CD4-positive, alpha-beta memory T cell (primary cell): ENCODE measurements around the gene CIB4. TPM values are rescaled to one million over a fixed set of nuclear protein-coding genes. Genes with fewer than 3 reads are reported as not detected.

Experiments
- CTCF ChIA-PET: fragments of 350-600 bp; sonication (Branson Sonifier 250); formaldehyde crosslinking; loops from one replicate; lab custom pipeline; 2021; ENCODE audit warnings: inconsistent platforms; ENCODE audit not compliant: partially characterized antibody; lab: Charles Lee
- POLR2A ChIA-PET: fragments of 350-600 bp; sonication (Branson Sonifier 250); formaldehyde crosslinking; loops from one replicate; lab custom pipeline; 2021; ENCODE audit not compliant: partially characterized antibody; lab: Charles Lee
- DNase-seq, 5 donors: peaks; one replicate each; pipeline versions ENCODE4 v3.0.0 to v3.0.0-alpha.2; 2020 to 2022; ENCODE audit warnings: mixed read lengths in 1 of 5
- H3K27ac ChIP-seq: one replicate; pipeline ENCODE4 v1.7.0; 2013; ENCODE audit warnings: low read depth, low read length
- H3K27me3 ChIP-seq: 2 replicates; pipeline ENCODE4 v1.7.0; 2013; ENCODE audit warnings: mild to moderate bottlenecking, low read length, moderate library complexity; ENCODE audit not compliant: insufficient read depth
- H3K36me3 ChIP-seq: 2 replicates; pipeline ENCODE4 v1.7.0; 2013; ENCODE audit warnings: mild to moderate bottlenecking, low read length, moderate library complexity; ENCODE audit not compliant: insufficient read depth
- H3K4me1 ChIP-seq: 2 replicates; pipeline ENCODE4 v1.7.0; 2013; ENCODE audit warnings: mild to moderate bottlenecking, low read length, moderate library complexity; ENCODE audit not compliant: insufficient read depth
- H3K4me3 ChIP-seq, 2 donors: one replicate each; pipeline ENCODE4 v1.7.0; 2013; ENCODE audit warnings: low read length in 2 of 2, mild to moderate bottlenecking in 1 of 2
- H3K9me3 ChIP-seq, 2 donors: one replicate each; pipeline ENCODE4 v1.7.0; 2013; ENCODE audit warnings: low read length in 2 of 2, control low read depth in 1 of 2; ENCODE audit not compliant: control insufficient read depth in 1 of 2
- H3K27ac Mint-ChIP-seq, 7 donors: one replicate each; pipeline ENCODE4 v1.8.0; 2020 to 2021; ENCODE audit warnings: mixed read lengths in 7 of 7, mild to moderate bottlenecking in 6 of 7, inconsistent platforms in 3 of 7, moderate library complexity in 3 of 7
- H3K27me3 Mint-ChIP-seq, 2 donors: one replicate each; pipeline ENCODE4 v1.8.0; 2020 to 2021; ENCODE audit warnings: mixed read lengths in 2 of 2
- H3K36me3 Mint-ChIP-seq, 2 donors: one replicate each; pipeline ENCODE4 v1.8.0; 2020 to 2021; ENCODE audit warnings: mixed read lengths in 2 of 2, inconsistent platforms in 1 of 2, mild to moderate bottlenecking in 1 of 2
- H3K4me1 Mint-ChIP-seq, 4 donors: one replicate each; pipeline ENCODE4 v1.8.0; 2020 to 2021; ENCODE audit warnings: mixed read lengths in 4 of 4, mild to moderate bottlenecking in 1 of 4
- H3K4me3 Mint-ChIP-seq, 8 donors: one replicate each; pipeline ENCODE4 v1.8.0; 2020 to 2021; ENCODE audit warnings: mixed read lengths in 8 of 8, mild to moderate bottlenecking in 7 of 8, moderate library complexity in 6 of 8, inconsistent platforms in 3 of 8
- H3K9me3 Mint-ChIP-seq, 8 donors: one replicate each; pipeline ENCODE4 v1.8.0; 2020 to 2021; ENCODE audit warnings: mixed read lengths in 8 of 8, mild to moderate bottlenecking in 5 of 8, inconsistent platforms in 3 of 8, moderate library complexity in 1 of 8
- intact Hi-C: fragments of 100-400 bp; cut with micrococcal nuclease; formaldehyde crosslinking; loops from one replicate; pipeline ENCODE4 v1.15.1; 2023
- polyA plus RNA-seq, 2 donors: library from polyadenylated mRNA; unstranded; fragments of 300-500 nt; fragmentation: Illumina TruSeq; gene quantifications; one replicate each; pipeline ENCODE4 v1.2.3, GENCODE V29; 2021
- total RNA-seq, 2 experiments: library from RNA; stranded (reverse); gene quantifications; one replicate each; pipeline ENCODE4 v1.2.3, GENCODE V29; 2021

Gene CIB4
- total and polyA plus RNA-seq, 4 experiments from 2014 or later = not detected

GRCh38 chr2:26619521-26619951 lies 21.6 kb downstream of the CIB4 start:
- intact Hi-C loops = no loop called here
- peaks cover 0 to 5% (median 0%) of the 10 kb centered on the region in 8 donors for H3K9me3 Mint-ChIP-seq
- H3K27me3 Mint-ChIP-seq = peaks cover 13 to 19% of the 10 kb centered on the region in 2 donors
- H3K27ac Mint-ChIP-seq = no peak overlapping the region
- Histone ChIP-seq H3K36me3 (no peaks in the 10 kb centered on the region), H3K4me1 (no peaks in the 10 kb centered on the region), H3K9me3 (no peaks in the 10 kb centered on the region), H3K27me3 (no peaks in the 10 kb centered on the region), H3K27ac (no peak overlapping the region), H3K4me3 (no peak overlapping the region)
- POLR2A ChIA-PET = no interaction called here
- no peak for DNase-seq
- H3K36me3 Mint-ChIP-seq = no peaks in the 10 kb centered on the region
- no peak overlapping the region for H3K4me3 Mint-ChIP-seq
- H3K4me1 Mint-ChIP-seq = peaks cover 0 to 3% (median 0%) of the 10 kb centered on the region in 4 donors
- CTCF ChIA-PET = no interaction called here

- no peak overlapping the region for H3K27ac ChIP-seq
- intact Hi-C loops = no loop called here
- peaks cover 0 to 3% (median 0%) of the 10 kb centered on the region in 4 donors for H3K4me1 Mint-ChIP-seq
- H3K4me3 Mint-ChIP-seq = no peak overlapping the region
- no peak overlapping the region for H3K27ac Mint-ChIP-seq
- H3K9me3 Mint-ChIP-seq = peaks cover 0 to 5% (median 0%) of the 10 kb centered on the region in 8 donors
- peaks cover 13 to 19% of the 10 kb centered on the region in 2 donors for H3K27me3 Mint-ChIP-seq
- no peaks in the 10 kb centered on the region for H3K27me3 ChIP-seq
- no peaks in the 10 kb centered on the region for H3K9me3 ChIP-seq
- H3K4me1 ChIP-seq = no peaks in the 10 kb centered on the region
- POLR2A ChIA-PET = no interaction called here
- CTCF ChIA-PET = no interaction called here
- H3K36me3 Mint-ChIP-seq = no peaks in the 10 kb centered on the region
- DNase-seq = no peak
- H3K4me3 ChIP-seq = no peak overlapping the region
- no peaks in the 10 kb centered on the region for H3K36me3 ChIP-seq
Measured at GRCh38 chr2:26619096-26619495, 22.1 kb downstream of the CIB4 start.

- Mint-ChIP-seq H3K4me3 (no peak overlapping the region), H3K36me3 (no peaks in the 10 kb centered on the region), H3K27me3 (peaks cover 13 to 19% of the 10 kb centered on the region in 2 donors), H3K27ac (no peak overlapping the region), H3K4me1 (peaks cover 0 to 3% (median 0%) of the 10 kb centered on the region in 4 donors), H3K9me3 (peaks cover 0 to 5% (median 0%) of the 10 kb centered on the region in 8 donors)
- ChIA-PET CTCF (no interaction called here), POLR2A (no interaction called here)
- no peaks in the 10 kb centered on the region for H3K36me3 ChIP-seq
- H3K4me1 ChIP-seq = no peaks in the 10 kb centered on the region
- intact Hi-C loops = no loop called here
- H3K27ac ChIP-seq = no peak overlapping the region
- DNase-seq = no peak
- no peaks in the 10 kb centered on the region for H3K27me3 ChIP-seq
- H3K9me3 ChIP-seq = no peaks in the 10 kb centered on the region
- no peak overlapping the region for H3K4me3 ChIP-seq
Measured at GRCh38 chr2:26618611-26619010, 22.6 kb downstream of the CIB4 start.

- DNase-seq = no peak
- Mint-ChIP-seq H3K4me3 (no peak overlapping the region), H3K27me3 (peaks cover 13 to 19% of the 10 kb centered on the region in 2 donors), H3K27ac (no peak overlapping the region), H3K9me3 (peaks cover 0 to 5% (median 0%) of the 10 kb centered on the region in 8 donors), H3K4me1 (peaks cover 0 to 3% (median 0%) of the 10 kb centered on the region in 4 donors), H3K36me3 (no peaks in the 10 kb centered on the region)
- Histone ChIP-seq H3K4me1 (no peaks in the 10 kb centered on the region), H3K4me3 (no peak overlapping the region), H3K27me3 (no peaks in the 10 kb centered on the region), H3K27ac (no peak overlapping the region), H3K36me3 (no peaks in the 10 kb centered on the region), H3K9me3 (no peaks in the 10 kb centered on the region)
- intact Hi-C loops = no loop called here
- ChIA-PET POLR2A (interaction anchor here (1.5 kb wide), 1 partner anchor 25 kb away, joined by 4 read pairs; no protein-coding TSS in a partner anchor), CTCF (interaction anchor here (1.2 kb wide), 1 partner anchor 229 kb away, joined by 4 read pairs; no protein-coding TSS in a partner anchor)
Measured at GRCh38 chr2:26617588-26618083, 23.5 kb downstream of the CIB4 start.

- H3K27ac ChIP-seq = no peak overlapping the region
- H3K9me3 ChIP-seq = no peaks in the 10 kb centered on the region
- intact Hi-C loops = no loop called here
- Mint-ChIP-seq H3K4me3 (no peak overlapping the region), H3K4me1 (peaks cover 0 to 3% (median 0%) of the 10 kb centered on the region in 4 donors), H3K27me3 (peaks cover 13 to 21% of the 10 kb centered on the region in 2 donors), H3K9me3 (peaks cover 0 to 5% (median 0%) of the 10 kb centered on the region in 8 donors), H3K27ac (no peak overlapping the region), H3K36me3 (no peaks in the 10 kb centered on the region)
- H3K36me3 ChIP-seq = no peaks in the 10 kb centered on the region
- CTCF ChIA-PET = interaction anchor here (1.2 to 1.9 kb wide), 2 partner anchors 9 to 229 kb away, joined by 4 to 7 read pairs; no protein-coding TSS in a partner anchor
- H3K27me3 ChIP-seq = no peaks in the 10 kb centered on the region
- POLR2A ChIA-PET = interaction anchor here (1.5 kb wide), 1 partner anchor 24 kb away, joined by 4 read pairs; no protein-coding TSS in a partner anchor
- DNase-seq = no peak
- no peak overlapping the region for H3K4me3 ChIP-seq
- H3K4me1 ChIP-seq = no peaks in the 10 kb centered on the region
Measured at GRCh38 chr2:26616706-26617587, 24.2 kb downstream of the CIB4 start.

- Histone ChIP-seq H3K36me3 (no peaks in the 10 kb centered on the region), H3K4me3 (no peak overlapping the region), H3K4me1 (no peaks in the 10 kb centered on the region), H3K9me3 (no peaks in the 10 kb centered on the region), H3K27me3 (no peaks in the 10 kb centered on the region), H3K27ac (no peak overlapping the region)
- DNase-seq = no peak
- H3K27me3 Mint-ChIP-seq = peaks cover 15 to 21% of the 10 kb centered on the region in 2 donors
- intact Hi-C loops = no loop called here
- H3K36me3 Mint-ChIP-seq = no peaks in the 10 kb centered on the region
- ChIA-PET POLR2A (no interaction called here), CTCF (interaction anchor here (1.9 kb wide), 1 partner anchor 9 kb away, joined by 7 read pairs; no protein-coding TSS in a partner anchor)
- H3K27ac Mint-ChIP-seq = no peak overlapping the region
- H3K9me3 Mint-ChIP-seq = peaks cover 0 to 5% (median 0%) of the 10 kb centered on the region in 8 donors
- no peak overlapping the region for H3K4me3 Mint-ChIP-seq
- peaks cover 0 to 3% (median 0%) of the 10 kb centered on the region in 4 donors for H3K4me1 Mint-ChIP-seq
Measured at GRCh38 chr2:26615860-26616705, 25.1 kb downstream of the CIB4 start.
